Keratinocyte (primary cell): Measurements from ENCODE around the gene C2orf49.
A peak's percentile ranks its signal among the peaks of the same experiment; 100 is the strongest.

Source experiments
- EZH2 ChIP-seq: IDR thresholded peaks from one replicate; pipeline ENCODE4 v1.6.1; 2012; ENCODE audit warnings: inconsistent platforms, mild to moderate bottlenecking, low read length, moderate library complexity
- TF ChIP-seq, protein P1 (sequence below), 3 experiments: IDR thresholded peaks in 1 of 3; conservative IDR thresholded peaks in 1 of 3; optimal IDR thresholded peaks in 1 of 3; 2 replicates in 2 of 3; 3 replicates in 1 of 3; pipeline versions ENCODE3 to v1.5.1; 2011; ENCODE audit warnings: low read length in 3 of 3, mild to moderate bottlenecking in 3 of 3, moderate library complexity in 2 of 3, control low read depth in 1 of 3, inconsistent platforms in 1 of 3; ENCODE audit not compliant: insufficient read depth in 2 of 3; ENCODE audit errors: extremely low read depth in 1 of 3

DNA sequence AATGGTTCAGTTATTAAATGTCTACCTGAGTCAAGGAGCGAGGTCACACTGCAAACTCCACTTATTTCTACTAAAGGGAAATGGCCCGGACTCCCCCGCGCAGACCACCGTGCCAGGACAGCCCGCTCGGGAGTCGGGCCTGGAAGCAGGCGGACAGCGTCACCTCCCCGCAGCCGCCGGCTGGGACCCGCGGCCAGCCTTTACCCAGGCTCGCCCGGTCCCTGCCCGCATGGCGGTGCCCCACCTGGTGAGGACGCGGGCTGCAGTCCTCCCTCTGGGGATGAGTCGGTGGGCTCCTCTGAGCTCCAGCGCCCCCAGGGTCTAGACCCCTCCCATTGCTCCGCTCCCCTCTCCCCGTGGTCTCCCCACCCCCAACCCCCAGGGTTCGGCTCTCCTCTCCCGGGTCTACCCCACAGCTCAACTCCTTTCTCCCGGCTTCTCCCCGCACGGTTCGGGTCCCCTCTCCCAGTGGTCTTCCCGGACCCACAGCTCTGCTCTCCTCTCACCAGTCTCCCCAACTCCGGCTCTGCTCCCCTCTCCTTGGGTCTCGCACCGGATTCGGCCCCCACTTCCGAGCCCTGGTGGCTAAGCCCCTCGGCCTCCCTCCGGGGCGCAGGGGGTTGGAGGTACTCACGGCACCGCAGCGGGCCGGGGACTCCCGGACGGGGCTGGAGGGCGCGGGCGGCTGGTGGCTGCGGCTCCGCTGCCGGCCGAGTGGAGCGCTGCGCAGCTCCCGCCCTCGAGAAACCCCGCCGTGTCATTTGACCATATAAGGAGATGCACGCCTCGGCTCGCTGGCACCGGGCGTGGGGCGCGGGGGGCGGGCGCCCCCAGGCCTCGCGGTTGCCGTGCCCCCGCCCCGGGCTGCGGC, 61.2 kb downstream of the C2orf49 start, which contains the start of gene FHL2:
- TF ChIP-seq, protein P1, sequence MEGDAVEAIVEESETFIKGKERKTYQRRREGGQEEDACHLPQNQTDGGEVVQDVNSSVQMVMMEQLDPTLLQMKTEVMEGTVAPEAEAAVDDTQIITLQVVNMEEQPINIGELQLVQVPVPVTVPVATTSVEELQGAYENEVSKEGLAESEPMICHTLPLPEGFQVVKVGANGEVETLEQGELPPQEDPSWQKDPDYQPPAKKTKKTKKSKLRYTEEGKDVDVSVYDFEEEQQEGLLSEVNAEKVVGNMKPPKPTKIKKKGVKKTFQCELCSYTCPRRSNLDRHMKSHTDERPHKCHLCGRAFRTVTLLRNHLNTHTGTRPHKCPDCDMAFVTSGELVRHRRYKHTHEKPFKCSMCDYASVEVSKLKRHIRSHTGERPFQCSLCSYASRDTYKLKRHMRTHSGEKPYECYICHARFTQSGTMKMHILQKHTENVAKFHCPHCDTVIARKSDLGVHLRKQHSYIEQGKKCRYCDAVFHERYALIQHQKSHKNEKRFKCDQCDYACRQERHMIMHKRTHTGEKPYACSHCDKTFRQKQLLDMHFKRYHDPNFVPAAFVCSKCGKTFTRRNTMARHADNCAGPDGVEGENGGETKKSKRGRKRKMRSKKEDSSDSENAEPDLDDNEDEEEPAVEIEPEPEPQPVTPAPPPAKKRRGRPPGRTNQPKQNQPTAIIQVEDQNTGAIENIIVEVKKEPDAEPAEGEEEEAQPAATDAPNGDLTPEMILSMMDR (optimal IDR thresholded peaks at IDR 0.05 in 1 of 3, IDR thresholded peaks at IDR 0.05 in 1 of 3, conservative IDR thresholded peaks at IDR 0.05 in 1 of 3; ENCODE audit: extremely low read depth in 1 of 3, insufficient read depth in 2 of 3, low read length in 3 of 3), result peak; percentile 37 to 64 (median 62)
- no peak for TF ChIP-seq EZH2
